Right renal pelvis (tissue), 4 donors: Measurements from ENCODE around the gene SLC25A21. TPM values are rescaled to one million over a fixed set of nuclear protein-coding genes. Genes with fewer than 3 reads are reported as not detected.

ENCODE experiments used
- polyA plus RNA-seq, 4 donors: library from polyadenylated mRNA; unstranded; fragments of 120-200 nt; gene quantifications; one replicate each; pipeline ENCODE4 v1.2.1, GENCODE V29; 2013; ENCODE audit not compliant: insufficient read length in 4 of 4

The SLC25A21 gene
- polyA plus RNA-seq, 4 donors, result 3.1 to 4.2 (median 3.2) TPM

Other genes with a start within 250 kb of the SLC25A21 start
- gene MIPOL1, start 25.3 kb upstream of the SLC25A21 start, polyA plus RNA-seq, result 10 to 100 TPM; 10.0 to 12.8 (median 11.7) TPM